ENCODE data around the gene FLG2.
"Not testable (repeated sequence)": the region's sequence is repeated elsewhere in the genome, so short reads cannot be mapped to it uniquely, and the experiment has no call there.

Gene FLG2

GRCh38 chr1:152359906-152360305 lies at the start of gene FLG2:
Gene FLG2 (minus strand): TSS chr1:152360006. CDS start chr1:152358884, 1,122 bp downstream.
- DNase-seq: no peak

- no peak for DNase-seq
Observed at GRCh38 chr1:152408664-152409063, 48.9 kb upstream of the FLG2 start.

- no peak for DNase-seq
Observed at GRCh38 chr1:152398812-152399698, 39.2 kb upstream of the FLG2 start.

DNA sequence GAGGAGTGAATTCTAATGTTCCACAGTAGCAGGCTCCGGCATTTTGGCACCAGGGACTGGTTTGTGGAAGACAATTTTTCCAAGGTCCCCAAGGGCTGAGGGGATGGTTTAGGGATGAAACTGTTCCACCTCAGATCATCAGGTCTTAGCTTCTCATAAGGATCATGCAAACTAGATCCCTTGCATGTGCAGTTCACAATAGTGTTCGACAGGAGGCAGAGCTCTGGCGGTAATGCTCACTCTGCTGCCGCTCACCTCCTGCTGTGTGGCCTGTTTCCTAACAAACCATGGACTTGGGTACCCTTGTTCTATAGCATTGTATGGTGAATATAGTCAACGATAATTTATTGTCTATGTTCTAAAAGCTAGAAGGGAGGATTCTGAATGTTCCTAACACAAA lies 37.7 kb upstream of the FLG2 start:
- no peak for DNase-seq

DNA sequence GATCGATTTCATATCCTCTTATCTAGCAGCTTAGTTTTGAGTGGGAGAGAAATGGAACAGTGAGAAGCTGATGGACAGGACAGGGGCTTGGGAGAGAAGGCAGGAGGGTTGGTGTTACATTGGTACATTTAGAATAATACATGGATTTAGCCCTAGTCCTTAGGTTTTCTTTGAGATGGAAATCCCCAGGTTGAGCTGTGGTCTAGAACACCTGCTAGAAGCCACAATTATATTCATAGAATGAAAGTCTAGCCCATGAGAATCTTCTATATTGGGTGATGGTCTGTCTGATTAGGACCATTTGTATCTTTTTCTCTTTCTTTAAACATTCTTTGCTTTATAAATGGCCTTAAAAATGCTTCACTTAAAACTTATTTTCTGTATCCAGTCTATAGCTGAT lies 34.3 kb upstream of the FLG2 start:
- no peak for DNase-seq

DNA sequence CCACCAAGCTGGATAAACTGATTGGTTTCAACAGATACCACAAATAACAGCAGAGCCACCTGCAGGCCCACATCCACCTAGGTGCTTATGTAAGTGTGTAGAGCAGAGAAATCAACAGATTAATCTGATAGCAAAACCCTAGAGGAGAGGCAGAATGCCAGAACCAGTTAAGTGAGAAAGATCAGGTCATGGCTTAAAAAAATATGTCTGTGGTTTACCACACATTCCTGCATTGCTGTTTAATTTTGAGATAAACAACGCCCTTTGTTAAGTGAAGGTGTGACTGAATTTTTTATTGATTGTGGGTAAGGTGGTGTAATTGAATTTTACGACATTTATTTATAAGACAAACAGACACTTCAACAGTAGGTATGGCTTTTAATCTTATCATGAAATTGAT lies 33.1 kb upstream of the FLG2 start:
- DNase-seq: no peak

- DNase-seq: no peak
Observed at GRCh38 chr1:152388889-152389288, 29.1 kb upstream of the FLG2 start.

DNA sequence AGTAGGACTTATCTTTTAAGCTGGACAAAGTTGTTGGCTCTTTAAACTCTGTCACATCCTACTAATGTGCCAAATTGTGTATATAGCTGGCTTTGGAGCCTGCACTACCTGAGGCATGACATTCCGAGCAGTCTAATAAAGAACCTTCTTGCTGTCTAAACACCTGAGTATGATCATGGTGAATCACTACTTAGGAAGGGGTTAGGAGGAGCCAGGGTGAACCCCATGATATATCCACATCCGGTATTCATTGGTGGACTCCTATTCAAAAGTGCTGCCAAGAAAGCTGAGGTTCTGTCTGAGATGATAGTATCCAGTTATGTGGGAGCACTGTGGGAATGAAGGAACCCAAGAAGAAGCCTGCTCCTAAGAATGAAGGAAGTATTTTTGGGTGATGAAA lies 27.1 kb upstream of the FLG2 start:
- DNase-seq: no peak

DNA sequence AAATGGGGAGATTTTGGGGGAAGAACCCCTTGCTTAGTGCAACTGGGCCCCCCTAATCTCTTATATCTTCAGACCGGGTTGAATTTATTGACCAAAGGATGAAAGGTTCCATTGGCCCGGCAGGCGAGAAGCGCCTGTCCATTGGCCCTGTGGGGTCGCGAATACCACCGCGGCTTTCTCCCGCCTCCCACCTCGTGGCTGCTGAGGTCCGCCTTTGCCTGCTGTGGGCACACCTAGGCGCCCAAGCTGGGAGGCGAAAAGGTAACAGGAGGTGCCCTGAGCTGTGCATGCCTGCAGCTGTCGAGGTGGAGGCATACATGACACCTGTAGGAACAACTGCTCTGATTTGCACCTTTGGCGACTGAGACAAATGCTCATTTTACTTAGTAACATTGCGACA lies 21.1 kb upstream of the FLG2 start:
- no peak for DNase-seq

DNA sequence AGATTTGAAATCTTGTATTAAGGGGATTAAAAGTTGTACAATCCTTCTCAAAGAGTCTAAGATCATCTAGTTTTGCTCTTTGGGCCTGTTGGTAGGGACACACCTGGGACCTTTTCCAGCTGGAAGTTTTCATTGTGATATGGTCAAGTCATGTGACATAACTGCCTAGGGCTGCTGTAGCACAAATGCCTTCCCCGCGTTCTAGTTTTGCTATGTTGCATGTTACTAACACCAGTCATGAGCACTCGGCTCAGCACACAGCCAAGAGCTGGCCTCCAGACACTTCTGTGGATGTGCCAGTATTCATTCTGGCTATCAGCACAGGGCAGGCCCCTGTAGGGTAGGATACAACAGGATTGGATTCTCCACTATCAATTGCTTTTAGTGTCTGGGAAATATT lies 14.6 kb upstream of the FLG2 start:
- no peak for DNase-seq

GRCh38 chr1:152372672-152373071 lies 12.9 kb upstream of the FLG2 start:
- DNase-seq: no peak

DNA sequence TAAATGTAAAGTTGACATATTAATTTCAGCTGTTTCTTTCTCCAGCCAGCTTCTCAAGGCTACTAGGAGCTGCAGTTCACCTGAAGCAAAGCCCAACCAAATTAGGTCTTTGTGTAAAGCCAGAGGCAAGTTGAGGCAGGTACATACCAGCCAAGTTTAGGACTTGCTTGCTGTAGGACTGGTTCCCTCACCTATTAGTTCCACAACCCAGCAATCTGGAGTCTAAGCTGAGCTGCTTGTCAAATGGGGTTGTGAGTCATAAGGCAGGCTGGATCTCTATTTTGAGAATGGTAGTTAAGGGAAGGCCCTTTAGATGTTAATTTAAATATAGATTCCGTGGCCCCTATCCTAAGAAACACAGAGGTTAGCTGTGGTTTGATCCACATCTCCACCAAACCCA lies 7.6 kb upstream of the FLG2 start:
- DNase-seq: no peak

DNA sequence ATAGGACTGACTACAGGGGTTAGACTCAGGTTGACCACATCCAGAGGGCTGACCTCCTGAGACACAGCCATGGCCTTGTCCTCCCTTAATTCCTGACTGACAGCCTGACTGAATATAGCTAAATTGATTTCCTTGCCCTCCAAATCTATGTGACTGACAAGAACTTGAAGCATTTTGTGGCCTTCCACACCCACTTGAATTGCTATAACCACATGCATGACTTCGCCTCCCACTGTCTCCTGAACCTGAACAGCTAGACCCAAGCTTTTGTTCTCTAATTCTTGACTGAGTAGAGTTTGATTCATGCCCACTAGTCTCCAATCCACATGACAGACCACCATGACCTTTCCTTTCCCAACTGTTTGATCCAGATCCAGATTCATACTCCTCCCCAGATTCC lies 3.1 kb downstream of the FLG2 start:
- DNase-seq: no peak

DNA sequence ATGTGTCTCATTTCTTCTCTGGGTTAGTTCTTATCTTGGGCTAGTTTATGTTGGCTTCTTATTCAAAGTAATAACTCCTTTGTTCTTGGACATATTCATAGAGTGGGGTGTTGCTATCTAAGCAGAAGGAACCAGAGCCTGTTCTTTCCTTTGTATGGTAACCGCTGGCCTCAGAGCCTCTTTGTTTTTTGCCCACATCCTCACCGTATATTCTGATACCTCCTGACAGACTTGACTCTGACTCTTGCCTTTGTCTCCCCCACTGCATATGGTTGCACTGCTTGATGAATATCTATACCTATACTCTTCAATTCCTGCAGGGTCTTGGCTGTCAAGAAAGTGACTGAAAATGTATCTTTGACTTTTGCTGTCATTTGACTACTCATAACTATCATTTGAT lies 10.2 kb downstream of the FLG2 start:
- DNase-seq: no peak

GRCh38 chr1:152348447-152348846 lies 11.4 kb downstream of the FLG2 start:
- DNase-seq: no peak

DNA sequence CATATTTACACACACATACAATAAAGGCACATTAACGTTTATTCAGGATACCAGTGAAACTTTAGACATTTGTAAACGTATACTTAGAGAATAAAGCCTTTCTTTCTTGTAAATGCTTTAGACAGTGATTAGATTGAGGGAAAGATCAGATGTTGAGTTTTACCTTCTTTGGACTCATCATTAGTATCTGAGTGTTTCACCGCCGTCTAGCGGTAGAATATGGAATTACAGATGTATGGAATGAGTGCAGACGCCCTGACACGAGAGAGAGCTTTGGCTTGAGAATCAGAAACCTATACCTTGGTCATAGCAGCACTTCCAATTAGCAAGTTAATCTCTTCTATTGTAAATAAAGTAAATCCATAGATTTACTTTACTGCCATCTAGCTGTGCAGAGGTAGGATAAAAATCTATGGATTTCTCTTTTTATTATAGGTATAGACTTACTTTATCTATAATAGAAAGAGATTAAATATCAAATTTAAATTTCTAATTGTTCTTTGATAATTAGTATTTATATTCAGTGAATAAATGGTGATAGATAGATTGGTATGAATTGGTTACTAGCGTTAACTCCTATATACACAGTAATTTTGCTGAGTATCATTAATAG lies 12.6 kb downstream of the FLG2 start:
- no peak for DNase-seq

GRCh38 chr1:152344438-152344837 lies 15.4 kb downstream of the FLG2 start:
- no peak for DNase-seq

GRCh38 chr1:152343006-152343405 lies 16.8 kb downstream of the FLG2 start:
- no peak for DNase-seq

DNA sequence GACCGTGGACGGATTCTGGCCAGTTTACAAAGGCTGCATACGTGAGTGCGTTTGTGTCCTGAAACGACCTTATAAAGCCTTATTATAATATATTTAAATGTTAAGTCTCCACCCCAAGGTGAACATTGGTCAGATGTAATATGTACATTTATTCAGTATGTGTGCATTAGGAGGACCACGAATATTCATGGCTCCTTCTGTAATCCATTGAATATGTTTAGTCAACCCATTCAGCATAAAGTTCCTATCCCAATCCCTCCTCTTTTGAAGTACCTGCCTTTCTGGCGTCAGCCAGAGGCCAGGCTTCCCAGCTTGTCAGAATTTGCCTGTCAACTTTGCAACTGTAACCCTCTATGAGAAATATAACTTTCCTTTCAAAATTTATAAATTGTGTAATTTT lies 24.4 kb downstream of the FLG2 start:
- no peak for DNase-seq

GRCh38 chr1:152328801-152329391 lies 30.9 kb downstream of the FLG2 start:
- DNase-seq: no peak

- no peak for DNase-seq
Observed at GRCh38 chr1:152325111-152325510, 34.7 kb downstream of the FLG2 start, which contains the start of gene FLG. Gene FLG (minus strand): TSS chr1:152325239. CDS start chr1:152315456, 9,783 bp downstream.

GRCh38 chr1:152313970-152314369 lies 45.8 kb downstream of the FLG2 start:
- DNase-seq: no peak

DNA sequence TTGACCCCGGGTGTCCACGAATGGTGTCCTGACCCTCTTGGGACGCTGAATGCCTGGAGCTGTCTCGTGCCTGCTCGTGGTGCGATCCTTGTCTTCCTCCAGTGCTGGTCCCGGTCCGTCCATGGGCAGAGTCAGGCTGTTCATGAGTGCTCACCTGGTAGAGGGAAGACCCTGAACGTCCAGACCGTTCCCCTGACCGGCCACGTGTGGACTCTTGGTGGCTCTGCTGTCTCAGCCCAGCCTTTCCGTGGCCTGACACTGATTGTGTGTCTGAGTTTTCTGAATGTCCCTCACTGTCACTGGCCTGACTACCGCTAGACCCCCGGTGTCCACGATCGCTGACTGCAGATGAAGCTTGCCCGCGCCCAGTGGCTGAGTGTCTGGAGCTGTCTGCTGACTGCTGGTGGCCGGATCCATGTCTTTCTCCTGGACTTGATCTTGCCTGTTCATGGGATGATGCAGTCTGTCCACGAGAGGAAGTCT lies 46.4 kb downstream of the FLG2 start:
- no peak for DNase-seq

DNA sequence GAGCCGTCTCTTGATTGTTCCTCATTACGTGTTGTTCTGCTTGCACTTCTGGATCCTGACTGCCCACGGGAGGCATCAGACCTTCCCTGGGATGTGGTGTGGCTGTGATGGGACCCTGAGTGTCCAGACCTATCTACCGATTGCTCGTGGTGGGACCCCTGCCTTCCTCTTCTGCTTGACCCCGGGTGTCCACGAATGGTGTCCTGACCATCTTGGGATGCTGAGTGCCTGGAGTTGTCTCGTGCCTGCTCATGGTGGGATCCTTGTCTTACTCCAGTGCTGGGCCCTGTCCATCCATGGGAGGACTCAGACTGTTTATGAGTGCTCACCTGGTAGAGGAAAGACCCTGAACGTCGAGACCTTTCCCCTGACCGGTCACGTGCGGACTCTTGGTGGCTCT lies 47.6 kb downstream of the FLG2 start:
- not testable (repeated sequence) for DNase-seq
